Measurements from ENCODE around the gene PTH1R.

- TF ChIP-seq TAF1 (IDR thresholded peaks at IDR 0.05; ENCODE audit: low read depth) = no peak
- no peak for TF ChIP-seq MAX (IDR thresholded peaks at IDR 0.05)
- no peak for TF ChIP-seq RAD21 (IDR thresholded peaks at IDR 0.05; ENCODE audit: low read depth)
- TF ChIP-seq EP300 (IDR thresholded peaks at IDR 0.05; ENCODE audit: borderline replicate concordance) = no peak
- no peak for TF ChIP-seq YY1 (IDR thresholded peaks at IDR 0.05; ENCODE audit: low read depth)
- TF ChIP-seq TCF12 (IDR thresholded peaks at IDR 0.05; ENCODE audit: low read depth) = no peak
- TF ChIP-seq USF1 (IDR thresholded peaks at IDR 0.05) = no peak
- no peak for TF ChIP-seq CEBPB (IDR thresholded peaks at IDR 0.05)
- no peak for TF ChIP-seq NFIC (IDR thresholded peaks at IDR 0.05)
- no peak for TF ChIP-seq TEAD4 (IDR thresholded peaks at IDR 0.05)
- no peak for TF ChIP-seq CREB1 (IDR thresholded peaks at IDR 0.05; ENCODE audit: low read depth)
- TF ChIP-seq REST (IDR thresholded peaks at IDR 0.05; ENCODE audit: low read depth) = no peak
These were observed 35.5 kb downstream of the PTH1R start for GRCh38 chr3:46912986-46913385.

All from Ishikawa (cell line).